Endodermal cell (in vitro differentiated cells): ENCODE data around the gene DZIP1. TPM values are rescaled to one million over a fixed set of nuclear protein-coding genes. Genes with fewer than 3 reads are reported as not detected.

ENCODE experiments used
- DNase-seq: peaks from one replicate; pipeline ENCODE4 v3.0.0-alpha.2; 2017
- H3K27ac ChIP-seq: 2 replicates; pipeline ENCODE4 v1.5.1; 2013; ENCODE audit warnings: mild to moderate bottlenecking, low read depth, low read length, moderate library complexity
- H3K27me3 ChIP-seq: 2 replicates; pipeline ENCODE4 v1.6.1; 2013; ENCODE audit warnings: mild to moderate bottlenecking, low read length, moderate library complexity; ENCODE audit not compliant: insufficient read depth, control insufficient read depth, poor library complexity, severe bottlenecking
- H3K36me3 ChIP-seq: 2 replicates; pipeline ENCODE4 v1.7.0; 2013; ENCODE audit warnings: mild to moderate bottlenecking, low read length, moderate library complexity; ENCODE audit not compliant: control insufficient read depth, insufficient read depth
- H3K4me1 ChIP-seq: one replicate; pipeline ENCODE4 v1.7.0; 2013; ENCODE audit warnings: low read length; ENCODE audit not compliant: control insufficient read depth, insufficient read depth
- H3K4me3 ChIP-seq: 2 replicates; pipeline ENCODE4 v1.5.1; 2013; ENCODE audit warnings: mild to moderate bottlenecking, low read length, moderate library complexity
- H3K9ac ChIP-seq: 2 replicates; pipeline ENCODE4 v1.6.1; 2013; ENCODE audit warnings: mild to moderate bottlenecking, low read length, moderate library complexity; ENCODE audit not compliant: poor library complexity, severe bottlenecking; ENCODE audit errors: extremely low read depth
- H3K9me3 ChIP-seq: 2 replicates; pipeline ENCODE4 v1.6.1; 2013; ENCODE audit warnings: mild to moderate bottlenecking, low read length, moderate library complexity; ENCODE audit not compliant: control insufficient read depth
- H3K27ac Mint-ChIP-seq: 2 replicates; pipeline ENCODE4 v1.8.0; 2020; ENCODE audit warnings: mixed read lengths
- H3K27me3 Mint-ChIP-seq: 2 replicates; pipeline ENCODE4 v1.8.0; 2021; ENCODE audit warnings: mild to moderate bottlenecking, mixed read lengths; ENCODE audit not compliant: insufficient read depth
- H3K36me3 Mint-ChIP-seq: 2 replicates; pipeline ENCODE4 v1.8.0; 2020; ENCODE audit warnings: low read depth, mixed read lengths
- H3K4me1 Mint-ChIP-seq: 2 replicates; pipeline ENCODE4 v1.8.0; 2020; ENCODE audit warnings: mixed read lengths
- H3K4me3 Mint-ChIP-seq: 2 replicates; pipeline ENCODE4 v1.8.0; 2020; ENCODE audit warnings: mild to moderate bottlenecking, moderate library complexity, mixed read lengths
- H3K9me3 Mint-ChIP-seq: 2 replicates; pipeline ENCODE4 v1.8.0; 2020; ENCODE audit warnings: mild to moderate bottlenecking, mixed read lengths
- CTCF ChIP-seq: fragments of 200-600 bp; sonication (generic); conservative IDR thresholded peaks from 2 replicates; pipeline ENCODE4 v1.5.0; 2021; ENCODE audit warnings: antibody characterized with exemption, mild to moderate bottlenecking
- WGBS, 2 experiments: methylation state at CpG; one replicate each; pipeline versions ENCODE4 v1.1.5 to v1.1.7; 2013; ENCODE audit warnings: missing lambda C conversion rate in 2 of 2, mixed read lengths in 1 of 2; ENCODE audit not compliant: insufficient coverage in 1 of 2, insufficient read length in 1 of 2; 5-methylcytosine and 5-hydroxymethylcytosine counted together
- total RNA-seq, 2 donors: library from RNA; stranded (reverse); fragmentation: NEBNext Ultra II Directional in 1 of 2; extraction: Animal tissue kit (Norgen Biotek cat#: 25700) in 1 of 2; gene quantifications; 2 replicates in 1 of 2; 3 replicates in 1 of 2; pipeline ENCODE4 v1.2.1, GENCODE V29; 2021

The DZIP1 gene
- total RNA-seq, 2 donors from 2014 or later = 36.2 to 59.9 TPM

GRCh38 chr13:95560387-95560786 lies 84.1 kb downstream of the DZIP1 start:
- H3K27ac Mint-ChIP-seq = no peak overlapping the region
- DNase-seq = no peak
- Histone ChIP-seq H3K9ac (no peak overlapping the region), H3K4me3 (no peak overlapping the region), H3K27ac (no peak overlapping the region), H3K27me3 (no peaks in the 10 kb centered on the region), H3K36me3 (no peaks in the 10 kb centered on the region), H3K4me1 (no peaks in the 10 kb centered on the region), H3K9me3 (no peaks in the 10 kb centered on the region)
- no peaks in the 10 kb centered on the region for H3K36me3 Mint-ChIP-seq
- H3K9me3 Mint-ChIP-seq = no peaks in the 10 kb centered on the region
- H3K4me1 Mint-ChIP-seq = peaks cover 18% of the 10 kb centered on the region
- 93 to 98% methylated on average over 5 to 6 of the region's 6 CpGs for WGBS, 2 experiments
- no peak overlapping the region for H3K4me3 Mint-ChIP-seq
- no peak for TF ChIP-seq CTCF
- H3K27me3 Mint-ChIP-seq = no peaks in the 10 kb centered on the region

GRCh38 chr13:95559100-95559499 lies 85.4 kb downstream of the DZIP1 start:
- H3K27ac ChIP-seq = no peak overlapping the region
- Mint-ChIP-seq H3K27me3 (peaks cover 7% of the 10 kb centered on the region), H3K4me3 (no peak overlapping the region), H3K36me3 (no peaks in the 10 kb centered on the region), H3K27ac (no peak overlapping the region), H3K9me3 (no peaks in the 10 kb centered on the region), H3K4me1 (peaks cover 11% of the 10 kb centered on the region)
- H3K36me3 ChIP-seq = no peaks in the 10 kb centered on the region
- DNase-seq = no peak
- H3K4me3 ChIP-seq = no peak overlapping the region
- no peaks in the 10 kb centered on the region for H3K4me1 ChIP-seq
- 89 to 93% methylated on average over 4 to 6 of the region's 6 CpGs for WGBS, 2 experiments
- no peak for TF ChIP-seq CTCF
- H3K9me3 ChIP-seq = no peaks in the 10 kb centered on the region
- no peak overlapping the region for H3K9ac ChIP-seq
- peaks cover 8% of the 10 kb centered on the region for H3K27me3 ChIP-seq

GRCh38 chr13:95557013-95557412 lies 87.5 kb downstream of the DZIP1 start:
- Mint-ChIP-seq H3K4me3 (no peak overlapping the region), H3K27me3 (peaks cover 20% of the 10 kb centered on the region), H3K27ac (no peak overlapping the region), H3K36me3 (no peaks in the 10 kb centered on the region), H3K9me3 (no peaks in the 10 kb centered on the region), H3K4me1 (peaks cover 14% of the 10 kb centered on the region)
- Histone ChIP-seq H3K9ac (no peak overlapping the region), H3K9me3 (no peaks in the 10 kb centered on the region), H3K36me3 (no peaks in the 10 kb centered on the region), H3K4me3 (no peak overlapping the region), H3K27me3 (peaks cover 25% of the 10 kb centered on the region), H3K27ac (no peak overlapping the region), H3K4me1 (no peaks in the 10 kb centered on the region)
- TF ChIP-seq CTCF = no peak
- DNase-seq = no peak
